SK-N-SH (cell line): Measurements from ENCODE around the gene TICAM1. TPM values are rescaled to one million over a fixed set of nuclear protein-coding genes. Genes with fewer than 3 reads are reported as not detected.

Experiments used
- CTCF ChIA-PET: fragments of 300-600, 350-600 bp; formaldehyde crosslinking; extraction: SDS; loops from one replicate; lab custom pipeline; 2021; lab: Yijun Ruan, JAX
- POLR2A ChIA-PET: fragments of 350-600 bp; sonication (Branson Sonifier 250); formaldehyde crosslinking; extraction: SDS; loops from one replicate; lab custom pipeline; 2020; ENCODE audit warnings: antibody characterized with exemption, inconsistent platforms; lab: Yijun Ruan, JAX
- DNase-seq: peaks from one replicate; pipeline ENCODE4 v3.0.0; 2012
- H2AFZ ChIP-seq: fragments of 200-600 bp; sonication (generic); 2 replicates; pipeline ENCODE4 v1.8.1; 2016; ENCODE audit warnings: antibody characterized with exemption, mild to moderate bottlenecking, low read depth
- H3F3A ChIP-seq: fragments of 200-600 bp; sonication (generic); replicated peaks from 2 replicates; pipeline ENCODE3; 2016; ENCODE audit warnings: antibody characterized with exemption, mild to moderate bottlenecking; ENCODE audit not compliant: insufficient read depth
- H3K27ac ChIP-seq, 2 experiments: fragments of 200-500 bp in 1 of 2; fragments of 200-600 bp in 1 of 2; sonication (Bioruptor generic) in 1 of 2; sonication (generic), shearing (Covaris generic) in 1 of 2; 2 replicates each; pipeline versions ENCODE4 v1.5.1 to v1.6.1; 2014 to 2016; ENCODE audit warnings: low read depth in 2 of 2, inconsistent platforms in 1 of 2, low read length in 1 of 2, mild to moderate bottlenecking in 1 of 2, mixed read lengths in 1 of 2
- H3K27me3 ChIP-seq: fragments of 200-600 bp; sonication (generic), shearing (Covaris generic); 2 replicates; pipeline ENCODE4 v1.6.1; 2016; ENCODE audit warnings: mixed run types; ENCODE audit not compliant: insufficient read depth
- H3K36me3 ChIP-seq, 2 experiments: fragments of 200-500 bp in 1 of 2; fragments of 200-600 bp in 1 of 2; sonication (Bioruptor generic) in 1 of 2; sonication (generic) in 1 of 2; replicated peaks in 1 of 2; 2 replicates each; pipeline versions ENCODE3 to v1.5.1; 2014 to 2016; ENCODE audit warnings: low read length in 1 of 2, mild to moderate bottlenecking in 1 of 2; ENCODE audit not compliant: insufficient read depth in 2 of 2, control insufficient read depth in 1 of 2
- H3K4me1 ChIP-seq, 2 experiments: fragments of 200-500 bp in 1 of 2; fragments of 200-600 bp in 1 of 2; sonication (Bioruptor generic) in 1 of 2; sonication (generic), shearing (Covaris generic) in 1 of 2; 2 replicates each; pipeline versions ENCODE4 v1.5.1 to v1.6.1; 2014 to 2016; ENCODE audit warnings: low read depth in 1 of 2, low read length in 1 of 2, mixed run types in 1 of 2; ENCODE audit not compliant: insufficient read depth in 2 of 2, control insufficient read depth in 1 of 2
- H3K4me2 ChIP-seq: fragments of 200-600 bp; sonication (generic), shearing (Covaris generic); 2 replicates; pipeline ENCODE4 v1.6.1; 2017; ENCODE audit warnings: mixed run types
- H3K4me3 ChIP-seq, 2 experiments: fragments of 200-500 bp in 1 of 2; fragments of 200-600 bp in 1 of 2; sonication (Bioruptor generic) in 1 of 2; sonication (generic), shearing (Covaris generic) in 1 of 2; 2 replicates each; pipeline versions ENCODE4 v1.5.1 to v1.8.1; 2014 to 2016; ENCODE audit warnings: low read depth in 2 of 2, inconsistent platforms in 1 of 2, low read length in 1 of 2, mild to moderate bottlenecking in 1 of 2, mixed read lengths in 1 of 2, moderate library complexity in 1 of 2
- H3K79me2 ChIP-seq: fragments of 200-600 bp; sonication (generic); 2 replicates; pipeline ENCODE4 v1.8.1; 2017; ENCODE audit warnings: mild to moderate bottlenecking; ENCODE audit not compliant: insufficient read depth
- H3K9ac ChIP-seq: fragments of 200-600 bp; sonication (generic); 2 replicates; pipeline ENCODE4 v1.6.1; 2017; ENCODE audit warnings: mixed run types
- H3K9me2 ChIP-seq: fragments of 200-600 bp; sonication (generic); 2 replicates; pipeline ENCODE4 v1.6.1; 2017; ENCODE audit warnings: mixed run types
- H3K9me3 ChIP-seq: fragments of 200-600 bp; sonication (generic); 2 replicates; pipeline ENCODE4 v1.6.1; 2017; ENCODE audit warnings: mixed run types, mild to moderate bottlenecking, moderate library complexity
- H4K20me1 ChIP-seq: fragments of 200-600 bp; sonication (generic); 2 replicates; pipeline ENCODE4 v1.6.1; 2017; ENCODE audit warnings: mild to moderate bottlenecking, mixed run types; ENCODE audit not compliant: insufficient read depth
- CHD2 ChIP-seq: fragments of 150-350 bp; IDR thresholded peaks from 2 replicates; pipeline ENCODE4 v1.6.1; 2018; ENCODE audit warnings: low read length; ENCODE audit not compliant: partially characterized antibody
- CTCF ChIP-seq: fragments of 200-600 bp; sonication (generic); IDR thresholded peaks from 2 replicates; pipeline ENCODE4 v1.6.1; 2017; ENCODE audit warnings: antibody characterized with exemption, mild to moderate bottlenecking, moderate library complexity
- EP300 ChIP-seq, 2 experiments: IDR thresholded peaks; 2 replicates each; pipeline versions ENCODE4 v1.4.0 to v1.6.1; 2012; ENCODE audit warnings: borderline replicate concordance in 1 of 2, low read depth in 1 of 2, low read length in 1 of 2
- EZH2phosphoT487 ChIP-seq: fragments of 200-600 bp; sonication (generic); IDR thresholded peaks from 2 replicates; pipeline ENCODE4 v1.6.1; 2017; ENCODE audit warnings: low read depth, mixed run types, mild to moderate bottlenecking, antibody characterized with exemption, moderate library complexity, borderline replicate concordance
- GABPA ChIP-seq: IDR thresholded peaks from 2 replicates; pipeline ENCODE4 v1.4.0; 2012; ENCODE audit warnings: low read depth, mild to moderate bottlenecking
- JUND ChIP-seq: IDR thresholded peaks from 2 replicates; pipeline ENCODE4 v1.4.0; 2012
- MAX ChIP-seq: IDR thresholded peaks from 2 replicates; pipeline ENCODE4 v1.4.0; 2012; ENCODE audit warnings: low read depth
- MEF2A ChIP-seq: IDR thresholded peaks from 2 replicates; pipeline ENCODE4 v1.4.0; 2012; ENCODE audit warnings: low read depth, borderline replicate concordance
- NFIC ChIP-seq: IDR thresholded peaks from 2 replicates; pipeline ENCODE4 v1.4.0; 2012; ENCODE audit warnings: borderline replicate concordance
- RAD21 ChIP-seq: IDR thresholded peaks from 2 replicates; pipeline ENCODE4 v1.6.1; 2012; ENCODE audit warnings: mild to moderate bottlenecking, low read length
- TEAD4 ChIP-seq: IDR thresholded peaks from 2 replicates; pipeline ENCODE4 v1.4.0; 2012; ENCODE audit warnings: mild to moderate bottlenecking, borderline replicate concordance; ENCODE audit not compliant: insufficient read depth
- USF1 ChIP-seq: IDR thresholded peaks from 2 replicates; pipeline ENCODE4 v1.4.0; 2012; ENCODE audit warnings: low read depth, borderline replicate concordance
- WGBS: methylation state at CpG from one replicate; pipeline ENCODE4 v1.1.6; 2017; ENCODE audit warnings: low lambda C conversion rate; 5-methylcytosine and 5-hydroxymethylcytosine counted together
- polyA plus RNA-seq, 3 experiments: library from polyadenylated mRNA; depleted of rRNA; stranded (reverse); fragments of >200 nt; gene quantifications; 2 replicates each; pipeline ENCODE4 v1.2.3, GENCODE V29; 2012

Gene TICAM1
- polyA plus RNA-seq, 1 of the 3 experiments (the other 2 are of a cell fraction): 2.7 TPM

- Histone ChIP-seq H3K4me2 (no peak overlapping the region), H3K9ac (no peak overlapping the region), H2AFZ (no peak overlapping the region), H3K4me3 (no peak overlapping the region), H3K27ac (no peak overlapping the region), H3F3A (peaks cover 29% of the 10 kb centered on the region)
- ChIA-PET POLR2A (no interaction called here), CTCF (interaction anchor here (0.9 to 2.6 kb wide), 7 partner anchors 8 to 95 kb away, joined by 3 to 24 read pairs (median 3); partner anchors contain the start of gene FEM1A)
- 97% methylated on average over 7 of the region's 32 CpGs for WGBS
- TF ChIP-seq EZH2phosphoT487 (no peak), NFIC (no peak), GABPA (no peak), TEAD4 (no peak)
- TF ChIP-seq, all 33 proteins: peak for 0
- no peaks in the 10 kb centered on the region for H3K27me3 ChIP-seq
- H3K9me2 ChIP-seq: no peaks in the 10 kb centered on the region
- H3K36me3 ChIP-seq: peaks cover 4 to 17% of the 10 kb centered on the region in 2 experiments
- no peak for DNase-seq
- H3K79me2 ChIP-seq: peaks cover 40% of the 10 kb centered on the region
- H3K4me1 ChIP-seq: peaks cover 3 to 7% of the 10 kb centered on the region in 2 experiments; a peak in 2 of 4 replicates
- H4K20me1 ChIP-seq: no peaks in the 10 kb centered on the region
- H3K9me3 ChIP-seq: no peaks in the 10 kb centered on the region
Measured at GRCh38 chr19:4817467-4818277, 13.8 kb downstream of the TICAM1 start.

- peaks cover 4 to 17% of the 10 kb centered on the region in 2 experiments for H3K36me3 ChIP-seq
- CTCF ChIA-PET: interaction anchor here (1.3 to 2.6 kb wide), 4 partner anchors 26 to 94 kb away, joined by 3 to 24 read pairs (median 6); partner anchors contain the start of gene FEM1A
- no peaks in the 10 kb centered on the region for H3K9me3 ChIP-seq
- no peak overlapping the region for H3K4me2 ChIP-seq
- POLR2A ChIA-PET: no interaction called here
- H3F3A ChIP-seq: peaks cover 36% of the 10 kb centered on the region
- H3K27me3 ChIP-seq: no peaks in the 10 kb centered on the region
- H3K27ac ChIP-seq: no peak overlapping the region
- H3K9ac ChIP-seq: no peak overlapping the region
- WGBS: 93% methylated on average over 16 of the region's 16 CpGs
- DNase-seq: no peak
- TF ChIP-seq MEF2A (no peak), CTCF (no peak), USF1 (no peak), EP300 (IDR thresholded peaks at IDR 0.05; ENCODE audit: borderline replicate concordance in 1 of 2, low read depth in 1 of 2, low read length in 1 of 2) (no peak), MAX (no peak), EZH2phosphoT487 (no peak), RAD21 (no peak), JUND (no peak), GABPA (no peak), CHD2 (no peak)
- no peak overlapping the region for H3K4me3 ChIP-seq
- no peaks in the 10 kb centered on the region for H4K20me1 ChIP-seq
- H3K4me1 ChIP-seq: peaks cover 3 to 7% of the 10 kb centered on the region in 2 experiments; a peak in 2 of 4 replicates
- no peak overlapping the region for H2AFZ ChIP-seq
- peaks cover 32% of the 10 kb centered on the region for H3K79me2 ChIP-seq
- no peaks in the 10 kb centered on the region for H3K9me2 ChIP-seq
Measured at GRCh38 chr19:4816950-4817278, 14.6 kb downstream of the TICAM1 start.
